HG03060 (cell line): ENCODE data around the gene CCDC91.
A peak's percentile ranks its signal among the peaks of the same experiment; 100 is the strongest.
"Not testable (repeated sequence)": the region's sequence is repeated elsewhere in the genome, so short reads cannot be mapped to it uniquely, and the experiment has no call there.

Source experiments
- ATAC-seq: cut with Tn5 transposase; IDR thresholded peaks from one replicate; pipeline ENCODE4 v1.9.1; 2021; ENCODE audit warnings: low read depth, moderate number of reproducible peaks; ENCODE audit not compliant: unreplicated experiment

CCDC91 gene

GRCh38 chr12:28442101-28442500 lies 251.8 kb downstream of the CCDC91 start:
- no peak for ATAC-seq

- ATAC-seq = no peak
These were observed 253.1 kb downstream of the CCDC91 start for GRCh38 chr12:28443337-28443736.

- no peak for ATAC-seq
These were observed 255.8 kb downstream of the CCDC91 start for GRCh38 chr12:28446031-28446430.

DNA sequence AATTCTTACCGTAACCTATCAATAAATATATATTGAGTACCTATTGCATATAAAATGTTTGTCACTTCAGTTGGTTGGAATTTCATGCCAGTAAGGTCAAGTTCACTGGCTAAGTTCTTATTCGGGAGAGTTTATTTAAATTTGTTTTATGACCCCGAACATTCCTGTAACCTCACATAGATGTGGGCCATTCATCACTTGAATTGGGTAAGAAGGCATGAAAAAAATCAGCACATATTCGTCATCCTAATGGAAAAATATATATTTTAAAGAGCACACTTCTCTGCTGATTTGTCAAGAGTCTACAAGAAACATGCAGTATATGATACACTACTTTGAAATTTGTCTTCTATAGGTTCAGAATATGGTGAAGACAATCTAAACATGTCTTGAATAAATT lies 263.4 kb downstream of the CCDC91 start:
- no peak for ATAC-seq

GRCh38 chr12:28456934-28457710 lies 266.9 kb downstream of the CCDC91 start:
- no peak for ATAC-seq

- no peak for ATAC-seq
These were observed 267.5 kb downstream of the CCDC91 start for GRCh38 chr12:28457785-28458184.

DNA sequence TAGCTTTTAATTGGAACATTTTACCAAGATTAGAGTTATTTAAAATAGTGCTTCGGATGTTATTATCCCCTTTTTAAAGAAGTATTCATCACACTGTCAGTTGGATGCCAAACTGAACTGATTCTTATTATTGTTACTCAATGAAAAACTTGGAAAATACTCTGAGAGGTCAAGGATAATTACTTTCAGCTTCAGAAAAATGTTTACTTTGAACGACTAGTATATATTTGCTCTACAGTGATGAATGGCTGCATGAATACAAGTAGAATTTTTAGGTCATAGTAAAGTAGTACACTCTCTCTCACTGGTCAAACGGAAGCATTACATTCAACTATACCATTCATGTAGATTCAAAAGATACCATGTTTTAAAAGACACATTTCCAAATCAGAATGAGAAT lies 269.2 kb downstream of the CCDC91 start:
- ATAC-seq = no peak

DNA sequence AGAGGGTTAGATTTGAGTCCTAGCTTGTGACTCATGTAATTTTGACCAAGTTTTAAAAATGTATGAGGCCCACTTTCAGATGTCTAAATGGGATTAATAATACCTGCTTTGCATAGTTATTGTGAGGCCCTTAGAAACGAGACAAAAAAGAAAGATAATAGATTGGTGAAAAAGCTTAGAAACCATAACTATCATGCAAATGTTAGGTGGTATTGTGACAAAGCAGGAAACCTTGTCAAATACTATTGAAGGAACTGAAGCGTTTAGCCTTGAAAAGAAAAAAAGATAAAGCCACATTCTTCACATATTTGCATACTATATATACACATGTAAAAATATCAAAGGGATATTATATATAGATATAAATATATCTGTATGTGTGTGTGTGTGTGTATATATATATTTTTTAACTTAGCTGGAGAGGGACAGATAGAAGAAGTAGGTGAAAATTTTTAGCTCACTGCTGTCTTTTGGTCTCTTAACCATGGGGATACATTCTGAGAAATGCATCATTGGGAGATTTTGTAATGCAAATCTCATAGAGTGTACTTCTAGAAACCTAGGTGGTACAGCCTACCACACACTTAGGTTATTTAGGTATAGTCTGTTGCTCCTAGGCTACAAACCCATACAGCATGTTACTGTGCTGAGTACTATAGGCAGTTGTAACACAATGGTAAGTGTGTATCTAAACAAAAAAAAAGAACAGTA lies 270.3 kb downstream of the CCDC91 start:
- ATAC-seq = peak; percentile 62

- ATAC-seq = no peak
These were observed 273.1 kb downstream of the CCDC91 start for GRCh38 chr12:28463396-28463795.

DNA sequence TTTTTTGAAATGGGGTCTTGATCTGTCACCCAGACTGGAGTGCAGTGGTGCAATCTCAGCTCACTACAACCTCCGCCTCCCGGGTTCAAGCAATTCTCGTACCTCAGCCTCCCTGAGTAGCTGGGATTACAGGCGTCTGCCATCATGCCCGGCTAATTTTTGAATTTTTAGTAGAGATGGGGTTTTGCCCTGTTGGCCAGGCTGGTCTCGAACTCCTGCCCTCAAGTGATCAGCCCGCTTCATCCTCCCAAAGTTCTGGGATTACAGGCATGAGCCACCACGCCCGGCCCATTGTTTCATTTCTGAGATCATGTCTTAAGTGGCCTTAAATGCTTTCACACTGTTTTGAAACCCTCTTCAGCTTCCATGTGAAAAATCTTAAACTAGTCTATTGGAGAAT lies 281.5 kb downstream of the CCDC91 start:
- ATAC-seq = not testable (repeated sequence)

GRCh38 chr12:28476206-28476605 lies 285.9 kb downstream of the CCDC91 start:
- ATAC-seq = not testable (repeated sequence)

DNA sequence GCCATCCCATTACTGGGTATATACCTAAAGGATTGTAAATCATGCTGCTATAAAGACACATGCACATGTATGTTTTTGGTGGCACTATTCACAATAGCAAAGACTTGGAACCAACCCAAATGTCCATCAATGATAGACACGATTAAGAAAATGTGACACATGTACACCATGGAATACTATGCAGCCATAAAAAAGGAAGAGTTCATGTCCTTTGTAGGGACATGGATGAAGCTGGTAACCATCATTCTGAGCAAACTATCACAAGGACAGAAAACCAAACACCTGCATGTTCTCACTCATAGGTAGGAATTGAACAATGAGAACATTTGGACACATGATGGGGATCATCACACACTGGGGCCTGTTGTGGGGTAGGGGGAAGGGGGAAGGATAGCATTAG lies 288.8 kb downstream of the CCDC91 start:
- ATAC-seq = not testable (repeated sequence)

- no peak for ATAC-seq
These were observed 289.4 kb downstream of the CCDC91 start for GRCh38 chr12:28479683-28480082.

DNA sequence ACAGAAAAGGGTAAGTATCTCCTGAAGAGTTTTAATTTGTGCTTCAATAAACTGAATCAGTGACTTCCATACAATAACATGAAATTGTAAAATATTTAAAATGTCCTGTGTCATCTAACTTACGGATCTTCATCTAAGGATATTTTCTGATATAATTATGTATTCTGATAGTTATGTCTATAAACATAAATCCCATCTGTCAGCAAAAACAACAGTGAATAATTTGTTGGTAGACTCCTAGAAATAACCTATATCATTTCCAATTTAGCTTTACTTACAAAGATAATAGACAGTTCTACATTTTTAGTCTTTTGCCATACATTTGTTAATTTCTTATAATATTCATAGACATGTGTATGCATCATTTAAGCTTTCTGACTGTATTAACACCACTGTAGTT lies 293.9 kb downstream of the CCDC91 start:
- ATAC-seq = no peak

DNA sequence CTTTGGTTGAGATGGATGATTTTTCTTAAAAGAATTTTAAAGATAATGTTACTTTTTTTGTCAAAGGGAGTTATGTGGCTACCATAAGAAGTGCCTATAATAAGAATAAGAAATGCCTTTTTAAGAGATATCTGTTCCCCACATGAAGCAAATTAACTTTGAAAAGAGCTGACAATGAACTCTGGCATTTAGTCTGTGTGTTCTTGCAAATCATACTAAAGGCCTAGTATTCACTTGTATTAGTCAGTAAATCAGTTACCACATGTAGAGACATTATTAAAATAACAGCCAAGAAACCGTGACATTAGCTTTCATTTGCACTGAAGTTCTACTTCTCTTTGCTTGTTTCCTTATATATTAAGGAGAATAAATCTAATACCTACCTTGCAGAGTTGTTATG lies 296.3 kb downstream of the CCDC91 start:
- ATAC-seq = no peak

GRCh38 chr12:28489246-28489645 lies 299.0 kb downstream of the CCDC91 start:
- ATAC-seq = no peak

- peak; percentile 99 for ATAC-seq
These were observed 307.7 kb downstream of the CCDC91 start for GRCh38 chr12:28497889-28498411.

GRCh38 chr12:28498850-28499249 lies 308.6 kb downstream of the CCDC91 start:
- no peak for ATAC-seq

DNA sequence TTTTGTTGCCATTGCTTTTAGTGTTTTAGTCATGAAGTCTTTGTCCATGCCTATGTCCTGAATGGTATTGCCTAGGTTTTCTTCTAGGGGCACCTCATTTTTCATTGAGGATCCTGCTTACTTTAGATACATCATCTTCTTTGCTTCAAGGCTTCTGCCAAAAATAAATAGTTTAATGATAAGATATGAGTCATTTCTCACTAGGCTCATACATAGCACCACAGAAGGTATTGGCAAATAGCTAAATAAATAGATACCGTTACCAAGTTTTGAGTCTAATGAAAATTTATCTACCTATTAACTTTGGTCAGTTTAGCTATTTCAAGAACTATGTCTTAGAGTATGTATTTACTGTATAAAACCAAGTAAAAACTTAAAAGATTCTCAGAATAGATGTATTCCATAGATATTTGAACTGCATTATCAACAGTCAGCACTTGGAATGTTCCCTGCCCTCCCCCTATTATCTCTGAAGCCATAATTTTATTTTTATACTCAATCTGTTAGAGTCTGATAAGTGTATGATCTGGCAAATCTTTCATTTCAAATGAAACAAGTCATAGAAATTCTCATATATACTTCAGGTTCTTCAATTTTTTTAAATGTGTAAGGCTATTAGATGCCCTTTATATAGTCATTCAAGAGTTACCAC lies 310.2 kb downstream of the CCDC91 start:
- ATAC-seq = no peak

DNA sequence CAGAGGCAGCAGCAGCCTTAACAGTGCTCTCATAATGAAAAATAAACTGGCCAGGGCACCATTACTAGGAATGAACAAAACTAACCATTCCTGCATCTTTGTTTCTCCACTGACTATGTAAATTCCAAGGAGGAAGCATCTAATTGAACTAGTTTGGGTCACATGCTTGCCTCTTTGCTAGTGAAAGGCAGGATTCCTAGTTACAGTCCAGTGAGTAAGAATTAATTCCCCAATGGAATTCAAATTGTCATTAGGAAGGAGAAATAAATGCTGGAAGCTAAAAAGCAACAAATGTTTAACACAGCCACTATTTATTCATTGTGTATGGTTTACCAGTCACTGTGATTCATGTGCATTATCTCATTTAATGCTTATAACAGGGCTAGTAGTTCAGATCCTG lies 316.0 kb downstream of the CCDC91 start:
- ATAC-seq = no peak

- no peak for ATAC-seq
These were observed 316.8 kb downstream of the CCDC91 start for GRCh38 chr12:28507033-28507432.
